HG02798 (cell line): ENCODE measurements around the gene TBX3.

Experiments
- ATAC-seq: cut with Tn5 transposase; IDR thresholded peaks from one replicate; pipeline ENCODE4 v1.9.1; 2021; ENCODE audit warnings: mild to moderate bottlenecking; ENCODE audit not compliant: unreplicated experiment, poor library complexity

TBX3 gene

GRCh38 chr12:114683709-114684097 lies 272 bp downstream of the TBX3 start:
- ATAC-seq: no peak

DNA sequence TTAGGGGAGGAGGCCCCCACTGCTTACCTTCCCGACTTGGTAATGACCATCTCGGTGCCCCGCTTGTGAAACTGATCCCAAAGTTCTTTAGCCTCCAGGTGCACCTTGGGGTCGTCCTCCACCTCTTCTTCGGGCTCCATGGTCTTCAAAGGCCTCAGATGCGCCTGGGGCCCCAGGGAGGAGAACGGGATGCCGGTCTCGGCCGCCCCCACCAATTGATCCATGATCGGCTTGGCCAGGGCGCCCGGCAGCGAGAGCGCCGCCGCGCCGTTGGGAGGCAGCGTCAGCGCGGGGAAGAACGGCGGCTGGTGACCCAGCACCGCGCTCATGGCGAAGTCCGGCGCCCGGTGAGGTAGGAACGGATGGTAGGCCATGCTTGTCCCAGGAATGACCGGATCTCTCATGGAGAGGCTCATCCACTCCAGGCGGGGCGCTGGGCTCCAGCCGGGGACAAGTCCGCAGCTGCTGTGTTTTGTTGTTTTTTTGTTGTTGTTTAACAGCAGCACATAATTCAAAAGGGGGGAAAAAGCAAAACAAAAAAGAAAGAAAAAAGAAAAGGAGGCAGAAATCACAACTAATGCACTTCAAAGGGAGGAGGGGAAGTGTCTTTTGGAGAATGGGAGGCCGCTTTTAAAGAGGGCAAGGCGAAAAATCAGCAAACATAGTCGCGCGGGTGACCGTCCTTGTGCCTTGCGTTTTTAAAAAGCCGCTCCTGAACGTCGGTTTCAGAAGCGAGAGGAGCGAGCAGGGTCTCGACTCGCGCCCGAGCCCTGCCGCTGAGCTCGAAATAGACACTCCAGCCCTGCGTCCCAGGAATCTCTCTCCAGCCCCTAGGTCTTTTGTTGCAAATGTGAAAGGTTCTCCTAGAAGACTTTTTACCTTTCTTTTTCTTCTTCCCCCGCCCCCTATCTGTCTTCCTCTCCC lies 928 bp downstream of the TBX3 start:
- ATAC-seq: no peak

GRCh38 chr12:114682106-114682784 lies 1.7 kb downstream of the TBX3 start:
- no peak for ATAC-seq

GRCh38 chr12:114681116-114681871 lies 2.7 kb downstream of the TBX3 start:
- ATAC-seq: no peak

- ATAC-seq: no peak
These were observed 3.3 kb downstream of the TBX3 start for GRCh38 chr12:114680604-114681069.

GRCh38 chr12:114679942-114680341 lies 4.0 kb downstream of the TBX3 start:
- no peak for ATAC-seq

DNA sequence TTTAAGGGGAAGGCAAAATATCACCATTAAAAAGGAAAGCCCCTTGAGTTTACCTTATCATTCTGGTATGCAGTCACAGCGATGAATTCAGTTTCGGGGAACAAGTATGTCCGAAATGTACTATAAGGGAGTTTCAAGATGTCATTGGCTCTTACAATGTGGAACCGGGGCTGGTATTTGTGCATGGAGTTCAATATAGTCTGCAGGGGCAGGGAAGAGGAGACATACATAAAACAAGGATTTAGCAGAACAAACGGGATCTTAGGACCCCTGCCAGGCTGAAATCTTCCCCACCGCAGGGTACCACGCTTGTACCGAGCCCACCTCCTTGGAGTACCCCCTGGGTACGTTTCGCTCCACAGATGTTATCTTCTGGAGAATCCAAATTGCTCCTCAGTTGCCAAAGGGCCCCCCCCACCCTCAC lies 4.5 kb downstream of the TBX3 start:
- ATAC-seq: no peak

DNA sequence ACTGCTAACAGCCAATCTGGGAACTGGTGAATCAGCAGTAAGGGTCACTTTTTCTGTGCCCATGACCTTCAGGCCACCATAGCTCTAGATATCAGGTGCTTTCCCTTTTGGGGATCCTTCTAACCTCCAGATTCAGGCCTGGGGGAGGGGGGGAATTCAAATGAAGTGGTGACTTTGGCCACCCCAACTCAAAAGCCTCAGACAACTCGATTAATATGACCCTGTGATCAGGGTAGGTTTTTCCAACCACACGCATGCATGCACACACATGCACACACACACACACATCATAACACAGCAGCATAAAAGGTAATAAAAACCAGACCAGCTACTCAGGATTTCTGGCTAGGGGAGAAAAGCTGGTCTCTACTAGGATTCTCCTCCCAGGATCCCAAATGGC lies 5.3 kb downstream of the TBX3 start:
- ATAC-seq: no peak

- no peak for ATAC-seq
These were observed 5.9 kb downstream of the TBX3 start for GRCh38 chr12:114678028-114678427.

GRCh38 chr12:114676142-114676741 lies 7.7 kb downstream of the TBX3 start:
- ATAC-seq: no peak

GRCh38 chr12:114674251-114675047 lies 9.5 kb downstream of the TBX3 start:
- no peak for ATAC-seq

- no peak for ATAC-seq
These were observed 10.1 kb downstream of the TBX3 start for GRCh38 chr12:114673901-114674250.

DNA sequence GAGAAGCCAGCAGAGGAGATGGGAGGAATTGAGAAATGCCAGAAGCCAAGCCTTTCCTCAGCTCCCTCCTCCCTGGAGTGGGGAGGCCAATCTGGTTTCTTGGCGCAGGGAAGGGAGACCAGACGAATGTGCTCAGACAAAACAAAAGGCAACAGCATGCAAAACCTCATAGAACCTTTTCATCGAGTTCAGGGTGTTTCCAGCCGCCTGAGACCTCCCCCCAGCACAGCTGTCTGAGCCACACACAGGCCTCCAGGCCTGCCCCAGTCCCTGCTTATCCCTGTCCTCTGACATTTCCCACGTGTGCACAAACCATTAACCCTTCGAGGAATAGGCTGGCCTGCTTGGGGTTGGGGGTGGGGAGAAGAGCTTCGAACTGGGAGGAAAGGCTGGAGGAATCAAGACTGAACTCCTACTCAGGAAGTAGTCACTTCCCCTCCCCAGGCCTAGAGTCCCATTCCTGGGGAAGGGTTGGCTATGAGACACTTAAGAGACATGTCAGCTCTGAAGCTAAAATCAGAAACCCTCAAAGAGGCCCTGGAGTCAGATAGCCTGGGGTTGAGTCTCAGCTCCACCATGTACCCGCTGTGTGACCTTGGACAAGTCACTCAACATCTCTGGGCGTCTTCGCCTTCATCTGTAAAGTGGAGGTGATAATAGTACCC lies 10.7 kb downstream of the TBX3 start:
- no peak for ATAC-seq

DNA sequence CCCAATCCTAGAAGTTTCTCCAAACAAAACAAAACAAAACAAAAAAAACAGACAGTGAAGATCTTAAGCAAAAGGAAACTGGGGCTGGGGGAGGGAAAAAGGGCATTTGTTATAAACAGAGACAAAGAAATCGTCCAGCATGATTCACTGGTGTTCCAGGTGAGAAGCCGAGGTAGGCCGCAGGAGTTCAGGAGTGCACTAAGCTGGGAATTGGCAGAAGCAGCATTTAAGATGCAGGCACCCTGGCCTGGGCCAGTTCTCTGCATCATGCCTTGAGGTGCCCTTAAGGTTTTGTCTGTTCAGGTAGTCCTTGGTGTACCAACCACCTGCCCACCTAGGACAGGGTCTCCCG lies 11.2 kb downstream of the TBX3 start:
- no peak for ATAC-seq

GRCh38 chr12:114671443-114672411 lies 12.2 kb downstream of the TBX3 start:
- ATAC-seq: no peak

GRCh38 chr12:114671066-114671442 lies 12.9 kb downstream of the TBX3 start:
- no peak for ATAC-seq

GRCh38 chr12:114670291-114670980 lies 13.5 kb downstream of the TBX3 start:
- ATAC-seq: no peak
